Urinary bladder (tissue), 4 donors: ENCODE data around the gene ATXN1. TPM values are rescaled to one million over a fixed set of nuclear protein-coding genes. Genes with fewer than 3 reads are reported as not detected.
"Not testable (repeated sequence)": the region's sequence is repeated elsewhere in the genome, so short reads cannot be mapped to it uniquely, and the experiment has no call there.

Source experiments
- DNase-seq: peaks from one replicate; pipeline ENCODE4 v3.0.0-alpha.2; 2015; ENCODE audit errors: extremely low spot score
- H3K27ac ChIP-seq: one replicate; pipeline ENCODE4 v1.5.1; 2013; ENCODE audit warnings: low read depth, mild to moderate bottlenecking, moderate library complexity
- H3K36me3 ChIP-seq: one replicate; pipeline ENCODE4 v1.6.1; 2013; ENCODE audit warnings: mild to moderate bottlenecking, moderate library complexity; ENCODE audit not compliant: insufficient read depth
- H3K4me1 ChIP-seq: one replicate; pipeline ENCODE4 v1.6.1; 2013; ENCODE audit warnings: mild to moderate bottlenecking, moderate library complexity; ENCODE audit not compliant: insufficient read depth
- H3K4me3 ChIP-seq: one replicate; pipeline ENCODE4 v1.5.1; 2013; ENCODE audit warnings: low read depth, low read length
- WGBS: extraction: QIAGEN DNeasy Blood & Tissue Kit; methylation state at CpG from one replicate; pipeline ENCODE4 v1.1.7; 2013; 5-methylcytosine and 5-hydroxymethylcytosine counted together
- polyA plus RNA-seq: library from polyadenylated mRNA; stranded (reverse); fragments of 200-250 nt; gene quantifications from one replicate; pipeline ENCODE4 v1.2.3, GENCODE V29; 2013
- total RNA-seq: library from RNA; depleted of rRNA; stranded (reverse); fragments of >200 nt; gene quantifications from one replicate; pipeline ENCODE4 v1.2.3, GENCODE V29; 2014
- donor health status: healthy with polysubstance abuse.
- donor health status: healthy.

The ATXN1 gene
- total and polyA plus RNA-seq, 2 donors = 15.8 to 137 TPM

DNA sequence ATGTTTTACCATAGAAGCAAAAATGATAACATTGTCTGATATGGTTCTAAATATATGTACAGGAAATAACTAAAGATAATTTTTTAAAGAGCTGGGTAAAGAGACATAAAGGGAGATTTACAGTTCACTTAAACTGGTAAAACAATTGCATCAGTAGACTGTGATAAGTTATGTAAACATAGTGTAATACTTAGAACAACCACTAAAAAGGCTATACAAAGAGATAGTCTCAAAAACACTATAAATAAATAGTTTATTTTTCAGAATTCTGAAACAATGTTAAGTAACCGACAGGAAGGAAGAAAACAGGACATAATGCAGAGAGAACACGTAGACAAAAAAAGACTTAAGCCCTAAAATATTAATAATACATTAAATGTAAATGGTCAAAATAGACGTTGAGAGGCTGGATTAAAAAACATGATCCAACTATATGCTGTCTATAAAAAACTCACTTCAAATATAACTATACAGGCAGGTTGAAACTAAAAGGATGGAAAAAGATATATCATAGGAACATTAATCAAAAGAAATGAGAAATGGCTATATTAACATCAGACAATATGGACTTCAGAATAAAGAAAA lies 32.7 kb upstream of the ATXN1 start:
- no peaks in the 10 kb centered on the region for H3K36me3 ChIP-seq
- no peaks in the 10 kb centered on the region for H3K4me1 ChIP-seq
- DNase-seq = no peak
- no peak overlapping the region for H3K27ac ChIP-seq
- no peak overlapping the region for H3K4me3 ChIP-seq
- 84% methylated on average over 3 of the region's 3 CpGs for WGBS

DNA sequence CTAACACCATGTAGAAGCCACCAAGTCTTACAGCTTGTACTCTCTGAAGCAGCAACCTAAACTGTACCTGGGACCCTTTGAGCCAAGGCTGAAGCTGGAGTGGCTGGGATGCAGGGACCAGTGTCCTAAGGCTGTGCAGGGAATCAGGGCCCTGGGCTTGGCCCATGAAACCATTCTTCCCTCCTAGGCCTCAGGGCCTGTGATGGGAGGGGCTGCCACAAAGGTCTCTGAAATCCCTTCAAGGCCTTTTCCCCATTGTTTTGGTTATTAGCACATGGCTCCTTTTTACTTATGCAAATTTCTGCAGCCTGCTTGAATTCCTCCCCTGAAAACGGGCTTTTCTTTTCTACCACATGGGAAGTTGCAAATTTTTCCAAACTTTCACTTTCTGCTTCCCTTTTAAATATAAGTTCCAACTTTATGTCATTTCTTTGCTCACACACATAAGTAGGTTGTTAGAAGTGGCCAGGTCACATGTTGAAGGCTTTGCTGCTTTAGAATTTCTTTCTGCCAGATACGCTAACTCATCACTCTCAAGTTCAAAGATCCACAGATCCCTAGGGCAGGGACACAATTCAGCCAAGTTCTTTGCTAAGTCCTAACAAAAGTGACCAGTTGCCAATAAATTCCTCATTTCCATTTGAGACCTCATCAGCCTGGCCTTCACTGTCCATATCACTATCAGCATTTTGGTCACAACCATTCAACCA lies 28.2 kb upstream of the ATXN1 start:
- H3K4me3 ChIP-seq = no peak overlapping the region
- no peaks in the 10 kb centered on the region for H3K4me1 ChIP-seq
- DNase-seq = no peak
- no peaks in the 10 kb centered on the region for H3K36me3 ChIP-seq
- H3K27ac ChIP-seq = no peak overlapping the region
- 84% methylated on average over 2 of the region's 2 CpGs for WGBS

DNA sequence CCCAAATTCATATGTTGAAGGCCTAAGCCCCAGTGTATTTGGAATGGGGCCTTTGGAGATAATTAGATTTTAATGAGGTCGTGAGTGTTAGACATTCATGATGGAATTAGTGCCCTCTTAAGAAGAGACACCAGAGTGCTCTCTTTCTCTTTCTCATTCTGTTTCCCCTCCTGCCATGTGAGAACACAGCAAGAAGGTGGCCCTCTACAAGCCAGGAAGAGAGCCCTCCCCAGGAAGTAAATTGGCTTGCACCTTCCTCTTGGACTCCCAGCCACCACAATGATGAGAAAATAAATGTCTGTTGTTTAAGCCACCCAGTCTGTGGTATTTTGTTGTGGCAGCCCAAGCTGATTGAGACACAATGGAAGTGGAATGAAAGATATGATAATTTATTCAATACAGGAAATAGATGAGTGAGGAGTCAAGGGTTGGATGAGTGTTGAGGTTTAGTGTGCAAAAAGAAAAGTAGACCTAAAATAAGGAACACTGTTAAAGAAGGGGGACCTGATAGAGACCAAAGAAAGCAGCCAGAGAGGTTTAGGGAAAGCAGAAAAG lies 25.9 kb upstream of the ATXN1 start:
- Histone ChIP-seq H3K4me1 (no peaks in the 10 kb centered on the region), H3K4me3 (no peak overlapping the region), H3K27ac (no peak overlapping the region), H3K36me3 (no peaks in the 10 kb centered on the region)
- WGBS = 82% methylated on average over 1 of the region's 1 CpG
- DNase-seq = no peak

- H3K4me3 ChIP-seq = no peak overlapping the region
- no peaks in the 10 kb centered on the region for H3K4me1 ChIP-seq
- DNase-seq = no peak
- H3K27ac ChIP-seq = no peak overlapping the region
- H3K36me3 ChIP-seq = no peaks in the 10 kb centered on the region
These were observed 24.2 kb upstream of the ATXN1 start for GRCh38 chr6:16785496-16785895.

DNA sequence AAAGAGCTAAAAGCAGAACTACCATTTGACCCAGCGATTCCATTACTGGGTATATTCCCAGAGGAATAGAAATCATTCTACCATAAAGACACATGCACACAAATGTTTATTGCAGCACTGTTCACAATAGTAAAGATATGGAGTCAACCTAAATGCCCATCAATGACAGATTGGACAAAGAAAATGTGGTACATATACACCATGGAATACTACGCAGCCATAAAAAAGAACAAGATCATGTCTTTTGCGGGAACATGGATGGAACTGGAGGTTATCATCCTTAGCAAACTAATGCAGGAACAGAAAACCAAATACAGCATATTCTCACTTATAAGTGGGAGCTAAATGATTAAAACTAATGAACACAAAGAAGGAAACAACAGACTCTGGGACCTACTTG lies 23.7 kb upstream of the ATXN1 start:
- WGBS = 100% methylated on average over 3 of the region's 3 CpGs
- not testable (repeated sequence) for H3K27ac ChIP-seq, H3K4me1 ChIP-seq, H3K4me3 ChIP-seq, H3K36me3 ChIP-seq, DNase-seq

DNA sequence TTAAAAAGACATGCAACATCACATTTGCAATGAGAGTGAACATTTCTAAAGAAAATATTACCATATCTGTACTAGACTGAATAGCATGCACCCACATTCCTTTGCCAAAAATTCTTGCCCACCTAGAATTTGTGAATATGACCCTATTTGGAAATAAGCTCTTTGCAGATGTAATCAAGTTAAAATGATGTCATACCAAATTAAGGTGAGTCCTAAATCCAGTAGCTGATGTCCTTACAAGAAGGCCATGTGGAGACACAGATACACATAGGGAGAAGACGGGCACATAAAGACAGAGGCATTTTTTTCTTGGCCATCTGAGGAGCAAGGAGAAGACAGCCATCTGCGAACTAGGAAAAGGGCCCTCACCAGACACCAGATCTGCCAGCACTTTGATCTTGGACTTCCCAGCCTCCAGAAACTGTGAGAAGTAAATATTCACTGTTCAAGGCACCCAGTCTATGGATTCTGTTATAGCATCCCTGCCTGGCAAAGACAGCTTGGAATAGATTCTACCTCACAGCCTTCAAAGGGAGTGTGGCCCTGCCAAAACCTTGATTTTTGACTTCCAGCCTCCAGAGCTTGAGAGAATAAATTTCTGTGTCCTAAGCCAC lies 22.8 kb upstream of the ATXN1 start:
- Histone ChIP-seq H3K27ac (no peak overlapping the region), H3K4me3 (no peak overlapping the region), H3K4me1 (no peaks in the 10 kb centered on the region), H3K36me3 (no peaks in the 10 kb centered on the region)
- WGBS = 95% methylated on average over 2 of the region's 2 CpGs
- DNase-seq = no peak

DNA sequence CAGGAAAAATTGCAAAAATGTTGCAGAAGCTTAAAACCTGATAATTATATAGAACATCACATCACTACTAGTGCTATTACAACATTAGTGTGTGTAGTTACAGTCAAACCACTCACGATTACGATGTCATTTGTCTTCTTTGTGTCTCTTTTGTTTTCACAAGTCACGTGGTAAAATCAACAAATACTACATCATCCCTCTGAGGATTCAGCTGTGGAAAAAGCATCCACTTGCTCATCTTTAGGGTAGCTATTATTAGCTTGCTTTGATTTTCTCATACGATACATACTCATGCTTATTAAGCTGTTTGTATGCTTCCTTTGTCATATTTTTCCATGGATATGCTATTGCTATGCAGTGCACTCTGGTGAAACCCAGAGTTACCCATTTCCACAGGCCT lies 22.2 kb upstream of the ATXN1 start:
- H3K4me1 ChIP-seq = no peaks in the 10 kb centered on the region
- WGBS = 72% methylated on average over 4 of the region's 4 CpGs
- H3K27ac ChIP-seq = no peak overlapping the region
- no peak for DNase-seq
- H3K36me3 ChIP-seq = no peaks in the 10 kb centered on the region
- no peak overlapping the region for H3K4me3 ChIP-seq

- H3K4me3 ChIP-seq = no peak overlapping the region
- H3K36me3 ChIP-seq = no peaks in the 10 kb centered on the region
- no peak overlapping the region for H3K27ac ChIP-seq
- 93% methylated on average over 4 of the region's 4 CpGs for WGBS
- no peaks in the 10 kb centered on the region for H3K4me1 ChIP-seq
- DNase-seq = no peak
These were observed 21.0 kb upstream of the ATXN1 start for GRCh38 chr6:16782278-16782677.

- no peak overlapping the region for H3K27ac ChIP-seq
- H3K36me3 ChIP-seq = no peaks in the 10 kb centered on the region
- 72% methylated on average over 8 of the region's 8 CpGs for WGBS
- H3K4me3 ChIP-seq = no peak overlapping the region
- no peak for DNase-seq
- H3K4me1 ChIP-seq = no peaks in the 10 kb centered on the region
These were observed 20.3 kb upstream of the ATXN1 start for GRCh38 chr6:16781348-16782169.

GRCh38 chr6:16778521-16778920 lies 17.3 kb upstream of the ATXN1 start:
- WGBS = 93% methylated on average over 5 of the region's 5 CpGs
- Histone ChIP-seq H3K36me3 (no peaks in the 10 kb centered on the region), H3K4me1 (no peaks in the 10 kb centered on the region), H3K4me3 (no peak overlapping the region), H3K27ac (no peak overlapping the region)
- no peak for DNase-seq

DNA sequence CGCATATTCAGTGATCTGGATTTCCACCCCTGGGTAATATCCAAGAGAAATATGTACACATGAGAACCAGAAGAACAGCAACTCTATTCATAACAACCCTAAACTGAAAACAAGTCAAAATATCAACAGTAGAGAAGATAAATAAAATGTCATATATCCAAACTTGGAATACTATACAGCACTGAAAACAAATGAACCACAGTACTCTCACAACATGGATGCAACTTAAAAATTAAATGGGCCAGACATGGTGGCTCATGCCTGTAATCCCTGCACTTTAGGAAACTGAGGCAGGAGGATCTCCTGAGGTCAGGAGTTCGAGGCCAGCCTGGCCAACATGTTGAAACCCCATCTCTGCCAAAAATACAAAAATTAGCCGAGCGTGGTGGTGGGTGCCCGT lies 16.5 kb upstream of the ATXN1 start:
- H3K36me3 ChIP-seq = no peaks in the 10 kb centered on the region
- 94% methylated on average over 5 of the region's 5 CpGs for WGBS
- H3K4me3 ChIP-seq = no peak overlapping the region
- DNase-seq = no peak
- H3K4me1 ChIP-seq = no peaks in the 10 kb centered on the region
- no peak overlapping the region for H3K27ac ChIP-seq

DNA sequence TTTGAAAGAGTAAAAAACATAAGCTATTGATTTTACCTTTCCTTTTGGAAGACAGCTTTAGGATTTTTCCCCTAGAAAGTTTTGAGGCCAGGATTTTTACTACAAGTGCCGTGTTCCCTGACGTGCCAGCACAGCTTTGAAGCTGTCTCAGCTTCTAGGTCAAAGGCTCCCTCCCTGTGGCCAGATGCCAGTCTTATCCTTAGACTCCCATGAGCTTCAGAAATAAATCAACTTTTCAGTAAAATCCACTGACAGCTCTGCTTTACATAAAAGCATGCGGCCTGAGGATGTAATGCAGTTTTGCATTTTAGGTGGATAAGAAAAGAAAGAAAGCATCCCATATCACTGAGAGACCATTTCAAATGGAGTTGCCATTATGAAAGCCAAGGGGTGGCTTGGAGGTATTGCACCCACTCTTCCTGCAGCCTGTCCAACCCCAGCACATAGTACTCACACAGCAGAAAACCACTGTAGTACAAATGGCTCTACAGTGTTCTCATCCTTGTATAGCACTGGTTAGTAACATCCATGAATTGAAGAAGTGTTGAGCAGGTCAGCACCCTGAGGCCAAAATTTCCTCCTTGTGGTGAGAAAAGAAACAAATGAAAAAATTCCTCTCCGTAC lies 15.2 kb upstream of the ATXN1 start:
- no peaks in the 10 kb centered on the region for H3K4me1 ChIP-seq
- H3K36me3 ChIP-seq = no peaks in the 10 kb centered on the region
- 60% methylated on average over 4 of the region's 4 CpGs for WGBS
- no peak for DNase-seq
- H3K4me3 ChIP-seq = no peak overlapping the region
- no peak overlapping the region for H3K27ac ChIP-seq

- 94% methylated on average over 1 of the region's 1 CpG for WGBS
- DNase-seq = no peak
- H3K36me3 ChIP-seq = no peaks in the 10 kb centered on the region
- no peaks in the 10 kb centered on the region for H3K4me1 ChIP-seq
- no peak overlapping the region for H3K4me3 ChIP-seq
- no peak overlapping the region for H3K27ac ChIP-seq
These were observed 13.2 kb upstream of the ATXN1 start for GRCh38 chr6:16774437-16774836.
